Thoracic aorta (tissue), 2 donors: ENCODE results near the gene CACNA2D2. TPM values are rescaled to one million over a fixed set of nuclear protein-coding genes. Genes with fewer than 3 reads are reported as not detected.

Source experiments
- ATAC-seq: fragments of 150-250 bp; one replicate; pipeline ENCODE4 v1.8.0; 2017; ENCODE audit warnings: low read depth; ENCODE audit not compliant: insufficient number of reproducible peaks, low FRiP score
- DNase-seq: peaks from one replicate; pipeline ENCODE4 v3.0.0-alpha.2; 2020; ENCODE audit warnings: low spot score
- H3K27ac ChIP-seq, 2 donors: fragments of 200-600 bp; sonication (generic); 1 replicate in 1 of 2; 2 replicates in 1 of 2; pipeline ENCODE4 v1.5.1; 2016; ENCODE audit warnings: mild to moderate bottlenecking in 2 of 2, moderate library complexity in 2 of 2
- H3K27me3 ChIP-seq: fragments of 200-600 bp; sonication (generic); replicated peaks from 2 replicates; pipeline ENCODE4 v1.6.0; 2016; ENCODE audit warnings: mild to moderate bottlenecking; ENCODE audit not compliant: insufficient read depth
- H3K36me3 ChIP-seq: fragments of 200-600 bp; sonication (generic); one replicate; pipeline ENCODE4 v1.5.1; 2016
- H3K4me1 ChIP-seq, 2 donors: fragments of 200-600 bp; sonication (generic); 1 replicate in 1 of 2; 2 replicates in 1 of 2; pipeline versions ENCODE4 v1.5.1 to v1.6.0; 2016; ENCODE audit warnings: low read depth in 2 of 2, mild to moderate bottlenecking in 1 of 2; ENCODE audit not compliant: control insufficient read depth in 1 of 2
- H3K4me3 ChIP-seq: fragments of 200-600 bp; sonication (generic); 2 replicates; pipeline ENCODE4 v1.5.1; 2016; ENCODE audit warnings: mild to moderate bottlenecking
- H3K9me3 ChIP-seq: fragments of 200-600 bp; sonication (generic); 2 replicates; pipeline ENCODE4 v1.5.1; 2016
- total RNA-seq, 2 donors: library from RNA; depleted of rRNA; stranded (reverse); fragments of >200 nt; gene quantifications; one replicate each; pipeline versions ENCODE4 v1.1.0 to v1.2.3, GENCODE V29; 2016
- TF ChIP-seq, protein P1 (sequence below): fragments of 200-600 bp; sonication (generic); IDR thresholded peaks from one replicate; pipeline ENCODE4 v1.5.1; 2019; ENCODE audit warnings: antibody characterized with exemption

CACNA2D2 gene
- total RNA-seq, 2 donors from 2014 or later = 2.3 to 4.2 TPM

DNA sequence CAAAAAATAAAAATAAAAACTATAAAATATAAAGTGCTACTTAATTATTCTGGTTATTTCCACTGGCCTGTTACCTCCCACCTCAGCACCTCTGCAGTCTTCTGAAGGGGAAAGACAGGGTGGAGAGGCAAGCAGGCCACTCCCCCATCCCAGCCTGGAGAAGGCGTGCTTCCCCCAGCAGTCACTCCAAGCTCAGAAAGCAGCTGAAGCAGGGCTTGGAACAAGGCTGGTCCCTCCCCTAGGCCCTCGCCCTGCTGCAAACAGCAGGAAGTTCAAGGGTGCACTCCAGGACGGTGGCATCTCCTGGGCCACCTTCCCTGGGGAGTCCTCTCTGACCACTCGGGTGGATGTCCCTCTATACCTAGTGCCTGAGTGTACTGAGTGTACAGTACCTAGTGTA lies 21.4 kb downstream of the CACNA2D2 start:
- no peak overlapping the region for H3K27ac ChIP-seq
- H3K9me3 ChIP-seq = no peaks in the 10 kb centered on the region
- no peaks in the 10 kb centered on the region for H3K4me1 ChIP-seq
- H3K36me3 ChIP-seq = no peaks in the 10 kb centered on the region
- no peak for ATAC-seq
- H3K27me3 ChIP-seq = no peaks in the 10 kb centered on the region
- DNase-seq = no peak
- no peak overlapping the region for H3K4me3 ChIP-seq
- TF ChIP-seq, protein P1, sequence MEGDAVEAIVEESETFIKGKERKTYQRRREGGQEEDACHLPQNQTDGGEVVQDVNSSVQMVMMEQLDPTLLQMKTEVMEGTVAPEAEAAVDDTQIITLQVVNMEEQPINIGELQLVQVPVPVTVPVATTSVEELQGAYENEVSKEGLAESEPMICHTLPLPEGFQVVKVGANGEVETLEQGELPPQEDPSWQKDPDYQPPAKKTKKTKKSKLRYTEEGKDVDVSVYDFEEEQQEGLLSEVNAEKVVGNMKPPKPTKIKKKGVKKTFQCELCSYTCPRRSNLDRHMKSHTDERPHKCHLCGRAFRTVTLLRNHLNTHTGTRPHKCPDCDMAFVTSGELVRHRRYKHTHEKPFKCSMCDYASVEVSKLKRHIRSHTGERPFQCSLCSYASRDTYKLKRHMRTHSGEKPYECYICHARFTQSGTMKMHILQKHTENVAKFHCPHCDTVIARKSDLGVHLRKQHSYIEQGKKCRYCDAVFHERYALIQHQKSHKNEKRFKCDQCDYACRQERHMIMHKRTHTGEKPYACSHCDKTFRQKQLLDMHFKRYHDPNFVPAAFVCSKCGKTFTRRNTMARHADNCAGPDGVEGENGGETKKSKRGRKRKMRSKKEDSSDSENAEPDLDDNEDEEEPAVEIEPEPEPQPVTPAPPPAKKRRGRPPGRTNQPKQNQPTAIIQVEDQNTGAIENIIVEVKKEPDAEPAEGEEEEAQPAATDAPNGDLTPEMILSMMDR = no peak

DNA sequence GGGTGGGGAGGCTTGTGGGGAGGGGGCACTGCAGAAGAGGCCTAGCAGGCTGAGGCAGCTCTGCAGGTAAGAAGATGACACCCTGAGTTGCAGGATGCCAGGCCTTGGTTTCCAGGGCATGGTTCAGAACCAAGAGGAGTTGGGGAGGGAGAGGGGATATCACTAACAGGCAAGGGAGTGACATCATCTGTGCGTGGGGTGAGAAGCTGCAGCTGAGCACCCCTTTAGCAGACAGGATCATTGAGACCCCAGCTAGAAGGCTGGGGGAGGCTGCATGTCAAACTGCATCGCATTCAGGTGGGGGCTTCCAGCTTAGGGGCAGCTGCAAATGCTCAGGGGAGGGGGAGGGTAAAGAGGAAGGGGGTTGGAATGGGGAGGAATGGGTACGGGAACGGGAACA lies 23.0 kb downstream of the CACNA2D2 start:
- Histone ChIP-seq H3K27ac (no peak overlapping the region), H3K36me3 (no peaks in the 10 kb centered on the region), H3K4me3 (no peak overlapping the region), H3K27me3 (no peaks in the 10 kb centered on the region), H3K9me3 (no peaks in the 10 kb centered on the region), H3K4me1 (no peaks in the 10 kb centered on the region)
- DNase-seq (no peak), ATAC-seq (no peak)
- TF ChIP-seq, protein P1 = no peak

DNA sequence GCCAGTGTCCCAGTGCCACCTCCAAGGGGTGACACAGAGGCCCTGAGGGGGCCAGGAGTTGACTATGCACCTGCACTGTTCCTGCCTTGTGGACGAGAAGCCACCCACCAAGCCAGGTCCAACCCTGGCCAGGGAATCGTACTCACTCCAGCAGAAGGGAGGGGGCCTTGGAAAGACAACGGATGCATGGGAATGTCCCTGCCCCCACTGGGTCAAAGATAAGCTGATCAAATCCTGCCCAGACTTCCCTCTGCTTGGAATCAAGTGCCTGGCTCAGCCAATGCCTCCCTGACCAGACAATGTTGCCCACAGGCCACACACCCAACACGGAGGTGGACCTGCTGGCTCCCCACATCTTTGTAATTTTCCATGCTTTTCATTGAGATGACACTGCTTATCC lies 23.9 kb downstream of the CACNA2D2 start:
- Histone ChIP-seq H3K9me3 (no peaks in the 10 kb centered on the region), H3K27ac (no peak overlapping the region), H3K27me3 (no peaks in the 10 kb centered on the region), H3K4me3 (no peak overlapping the region), H3K4me1 (peaks cover 0 to 9% of the 10 kb centered on the region in 2 donors), H3K36me3 (no peaks in the 10 kb centered on the region)
- TF ChIP-seq, protein P1 = no peak
- DNase-seq (no peak), ATAC-seq (no peak)

DNA sequence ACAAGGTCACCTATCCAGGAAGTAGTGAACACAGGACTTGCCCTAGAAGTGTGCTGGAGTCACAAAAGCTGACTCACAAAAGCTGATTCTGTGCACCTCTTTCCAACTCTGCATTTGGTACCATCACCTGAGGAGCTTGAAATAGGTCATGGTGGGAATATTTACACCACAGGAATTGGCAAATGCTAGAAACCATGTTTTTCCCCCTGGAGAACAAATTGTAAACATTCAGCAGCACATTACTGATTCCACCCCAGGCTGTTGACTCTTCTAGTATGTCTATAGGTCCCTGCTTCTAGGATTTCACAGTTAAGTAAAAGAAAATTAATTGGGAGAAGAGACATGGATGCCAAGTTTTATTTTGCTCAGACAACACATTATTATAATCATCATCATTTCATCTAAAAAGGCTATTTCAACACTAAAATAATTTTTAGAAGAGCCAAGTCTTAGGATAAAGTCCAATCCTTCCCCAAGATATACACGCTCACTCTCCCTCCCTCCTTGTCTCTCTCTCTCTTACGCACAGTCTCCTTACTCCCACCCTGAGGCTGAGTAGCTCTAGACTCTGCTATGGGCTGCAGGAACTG lies 24.7 kb downstream of the CACNA2D2 start:
- ATAC-seq = no peak

DNA sequence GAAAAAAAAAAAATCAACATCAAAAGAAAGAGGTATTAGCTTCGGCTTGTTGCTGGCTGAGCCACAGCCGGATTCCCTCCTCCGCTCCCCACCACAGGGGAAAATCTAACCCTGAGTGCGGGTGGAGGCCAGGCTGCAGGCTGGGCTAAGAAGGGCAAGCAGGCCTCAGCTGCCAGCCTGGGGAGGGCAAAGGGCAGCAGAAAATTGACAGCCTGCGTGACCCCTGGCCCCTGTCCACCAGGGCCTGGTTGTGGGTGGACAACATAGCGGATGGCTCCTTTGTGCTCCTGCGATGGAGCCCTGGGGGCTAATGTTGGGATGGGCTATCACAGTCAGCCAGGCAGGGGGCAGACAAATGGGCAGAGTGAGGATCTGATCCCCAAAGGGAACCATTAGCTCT lies 25.4 kb downstream of the CACNA2D2 start:
- Histone ChIP-seq H3K27ac (no peak overlapping the region), H3K4me3 (no peak overlapping the region), H3K4me1 (peaks cover 7 to 24% of the 10 kb centered on the region in 2 donors), H3K36me3 (no peaks in the 10 kb centered on the region), H3K9me3 (no peaks in the 10 kb centered on the region), H3K27me3 (no peaks in the 10 kb centered on the region)
- DNase-seq (no peak), ATAC-seq (no peak)
- TF ChIP-seq, protein P1 = no peak

More for the DNA sequence above, 24.7 kb downstream of the CACNA2D2 start:
- Histone ChIP-seq H3K27ac (no peak overlapping the region), H3K9me3 (no peaks in the 10 kb centered on the region), H3K4me1 (peaks cover 5 to 16% of the 10 kb centered on the region in 2 donors), H3K36me3 (no peaks in the 10 kb centered on the region), H3K4me3 (no peak overlapping the region), H3K27me3 (no peaks in the 10 kb centered on the region)
- TF ChIP-seq, protein P1 = no peak
- no peak for DNase-seq
